ENCODE results near the gene EHD4.

EHD4 gene

DNA sequence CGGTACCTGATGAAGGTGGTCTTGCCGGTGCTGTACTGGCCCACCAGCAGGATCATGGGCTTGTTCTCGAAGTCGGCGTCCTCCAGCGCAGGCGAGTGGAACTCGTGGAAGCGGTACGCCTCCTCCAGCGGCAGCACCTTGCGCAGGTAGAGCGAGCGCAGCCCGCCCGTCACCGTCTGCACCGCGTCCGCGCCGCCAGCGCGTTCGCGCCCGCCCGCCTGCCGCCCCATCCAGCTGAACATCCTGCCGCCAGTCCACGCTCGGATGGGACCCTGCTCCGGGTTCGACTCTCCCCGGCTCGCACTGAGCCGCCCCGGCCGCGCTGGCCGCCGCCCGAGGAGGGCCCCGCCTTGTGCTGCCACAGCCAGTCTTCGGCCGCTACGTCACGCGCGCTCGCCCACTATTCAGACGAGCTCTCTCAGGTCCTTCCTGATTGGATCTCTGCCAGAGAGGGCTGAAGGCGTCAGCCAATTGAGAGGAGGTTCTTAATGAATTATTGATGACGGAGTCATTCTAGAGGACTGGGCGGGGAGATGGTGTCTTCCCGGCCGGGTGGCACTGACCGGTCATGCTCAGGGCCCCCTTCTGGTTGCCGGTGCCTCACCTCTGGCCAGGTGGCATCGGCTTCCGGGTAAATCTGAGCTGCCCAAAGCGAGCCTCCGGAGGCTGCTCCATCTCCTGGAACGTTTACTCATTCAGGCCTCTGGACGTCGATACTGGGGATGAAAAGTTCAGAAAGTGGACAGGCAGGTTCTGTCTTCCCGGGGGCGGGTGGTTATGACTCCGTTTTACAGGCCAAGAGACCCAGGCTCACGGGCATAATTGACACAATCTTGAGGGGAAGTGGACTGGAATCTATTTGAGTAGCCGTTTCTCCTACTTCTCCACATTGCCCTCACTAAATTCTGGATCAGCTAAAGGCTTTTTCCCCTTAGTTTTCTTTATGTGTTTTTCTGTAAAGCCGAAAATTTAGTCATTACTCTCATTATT, at the start of gene EHD4:
TSS of gene EHD4 (minus strand) at position 305 of the 990 bp plus-strand sequence. CDS start at position 242, 63 bp downstream.
- DNase-seq, result peak; percentile 91

DNA sequence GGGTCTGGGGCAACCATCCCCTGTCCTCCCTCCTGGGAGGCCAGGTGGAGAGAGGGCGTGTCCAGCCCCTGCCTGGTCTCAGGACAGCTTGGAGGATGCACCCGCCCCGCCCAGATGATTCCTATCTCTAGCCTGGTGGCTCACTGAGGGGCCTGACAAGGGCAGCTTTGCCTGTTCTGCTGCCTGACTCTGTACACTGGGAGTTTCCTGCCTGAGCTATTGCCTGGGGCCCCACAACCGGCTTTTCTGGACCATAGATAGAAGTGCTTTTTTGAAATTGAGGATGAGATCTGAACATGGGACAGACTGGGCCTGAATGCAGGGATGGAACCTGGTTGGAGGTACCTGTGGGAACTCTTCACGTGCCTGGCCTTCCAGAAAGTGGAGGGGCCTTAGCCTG, 49.2 kb upstream of the EHD4 start:
- no peak for DNase-seq

DNA sequence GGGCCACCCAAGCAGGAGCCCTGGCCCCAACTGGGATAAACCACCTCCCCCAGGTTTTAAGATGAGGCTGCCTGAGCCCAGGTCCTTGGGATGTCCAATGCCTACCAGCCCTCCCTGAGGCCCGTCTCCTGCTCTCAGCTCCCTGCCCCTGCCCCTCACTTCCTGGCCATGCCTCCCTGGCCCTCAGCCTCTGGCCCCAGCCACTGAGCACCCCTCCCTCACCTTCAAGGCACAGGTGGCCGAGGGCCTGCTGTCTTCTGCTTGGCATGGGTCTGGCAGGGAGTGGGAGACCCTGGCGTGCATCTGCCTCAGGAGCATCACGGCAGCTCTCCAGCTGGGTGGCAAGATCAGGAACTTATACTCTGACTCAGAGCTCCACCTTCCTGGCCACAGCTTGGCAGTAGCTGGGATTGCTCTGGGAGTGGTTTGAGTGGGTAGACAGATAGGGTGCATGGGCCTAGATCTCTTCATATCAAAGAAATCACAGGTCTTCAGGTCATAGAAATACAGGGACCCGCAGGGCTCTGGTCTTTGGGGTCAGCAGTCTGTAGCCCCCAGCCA, 48.4 kb upstream of the EHD4 start, which contains the start of gene PLA2G4E:
TSS of gene PLA2G4E (minus strand) at position 330 of the 561 bp plus-strand sequence. CDS start at position 318, 12 bp downstream.
- DNase-seq, result no peak

DNA sequence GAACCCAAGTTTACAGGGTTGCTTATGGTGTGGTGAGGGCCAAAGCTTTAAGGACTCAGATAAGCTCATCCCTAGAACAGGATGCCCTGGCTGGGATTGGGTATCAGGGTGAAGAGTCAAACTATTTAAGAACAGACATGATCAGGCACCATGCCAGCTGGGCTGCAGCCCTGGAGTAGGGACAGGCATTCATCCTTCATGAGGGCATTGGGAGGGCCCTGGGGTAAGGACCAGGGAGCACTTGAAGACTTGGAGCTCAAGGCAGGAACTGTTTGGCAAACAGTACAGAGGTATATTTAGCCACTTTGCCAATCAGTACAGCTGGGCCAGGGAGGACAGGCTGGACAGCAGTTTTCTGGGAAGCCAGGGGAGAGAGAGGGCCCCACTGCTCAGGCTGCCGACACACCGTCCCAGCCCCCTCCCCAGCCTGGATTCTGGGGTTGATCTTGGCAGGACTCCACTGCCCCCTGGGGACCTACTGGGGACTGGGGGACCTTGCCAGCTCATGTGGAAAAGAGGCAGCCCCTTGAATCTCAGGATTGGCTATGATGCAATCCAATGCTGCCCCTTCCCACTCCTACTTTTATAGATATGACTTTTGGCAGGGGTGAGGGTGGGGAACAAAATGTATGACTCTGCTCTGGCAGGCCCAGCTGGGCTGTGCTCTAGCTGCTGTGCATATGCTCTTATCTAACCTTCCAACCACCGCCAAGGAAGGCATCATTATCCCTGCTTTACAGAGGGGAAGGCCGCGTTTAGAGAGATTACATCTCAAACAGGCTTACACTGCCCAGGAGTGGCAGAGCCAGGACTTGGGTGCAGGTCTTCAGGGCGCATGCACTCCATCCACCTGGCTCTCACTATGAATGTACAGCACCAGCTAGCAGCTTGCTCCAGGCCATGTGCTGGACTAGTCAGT, 46.2 kb upstream of the EHD4 start:
- DNase-seq, result no peak

DNA sequence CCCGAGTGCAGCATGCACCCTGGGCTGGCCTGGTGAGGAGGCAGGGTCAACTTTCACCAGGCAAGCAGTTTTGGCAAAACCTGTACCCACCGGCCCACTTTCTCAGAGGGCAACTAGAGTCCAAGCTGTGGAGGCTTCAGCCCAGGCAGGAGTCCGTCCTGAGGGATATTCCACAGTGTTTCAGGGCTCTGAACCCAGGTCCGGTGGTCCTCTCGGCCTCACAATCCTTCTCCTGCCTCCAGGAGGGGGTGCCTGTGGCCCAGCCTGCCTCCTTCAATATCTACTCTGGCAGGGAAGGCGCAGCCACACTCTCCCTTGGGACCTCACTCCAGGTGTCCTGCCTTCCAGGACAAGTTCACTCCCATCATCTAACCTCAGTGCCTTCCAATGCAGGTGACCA, 44.6 kb upstream of the EHD4 start:
- DNase-seq, result no peak

DNA sequence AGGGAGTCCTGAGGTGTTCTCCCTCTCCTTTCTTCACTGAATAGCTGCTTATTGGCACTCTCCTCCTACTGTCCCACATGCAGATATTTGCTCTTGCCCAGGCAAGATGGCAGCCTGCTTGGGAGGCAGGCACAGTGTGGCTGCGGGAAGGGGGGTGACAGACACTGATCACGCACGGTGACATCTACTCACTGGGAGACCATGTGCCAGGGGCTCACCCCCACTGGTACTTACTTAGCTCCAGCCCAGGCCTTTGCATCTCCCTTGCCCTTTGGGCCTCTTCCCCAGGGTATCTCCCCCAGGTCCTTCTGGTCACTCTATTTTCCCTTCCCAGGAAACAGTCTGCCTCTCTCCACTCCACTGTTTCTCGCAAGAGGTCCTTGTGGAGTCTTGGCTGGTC, 42.0 kb upstream of the EHD4 start:
- no peak for DNase-seq

DNA sequence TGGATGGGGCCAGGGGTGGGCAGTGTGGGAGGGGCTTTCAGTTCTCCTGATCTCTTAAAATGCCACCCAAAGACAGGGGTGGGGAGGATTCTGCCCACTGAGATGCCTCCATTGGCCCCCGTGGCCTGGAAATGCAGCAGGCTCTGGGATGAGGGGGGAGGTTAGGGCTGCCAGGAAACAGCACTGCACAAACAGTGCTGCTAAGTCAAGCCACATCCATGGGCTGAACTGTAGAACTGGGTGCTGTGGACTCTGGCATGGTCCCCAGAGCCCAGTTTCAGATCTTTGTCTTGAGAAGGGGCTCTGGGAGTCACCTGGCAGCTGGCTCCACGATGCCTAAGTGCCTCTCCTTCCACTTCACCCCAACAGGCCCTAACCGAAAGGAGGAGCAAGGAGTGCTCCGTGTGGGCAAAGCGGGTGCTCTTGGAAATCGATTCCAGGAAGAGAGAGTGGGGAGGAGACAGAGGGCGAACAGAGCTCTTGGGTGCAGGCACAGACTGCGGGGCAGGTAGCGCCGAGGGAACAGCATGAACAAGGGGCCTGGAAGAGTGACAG, 40.6 kb upstream of the EHD4 start:
- no peak for DNase-seq

DNA sequence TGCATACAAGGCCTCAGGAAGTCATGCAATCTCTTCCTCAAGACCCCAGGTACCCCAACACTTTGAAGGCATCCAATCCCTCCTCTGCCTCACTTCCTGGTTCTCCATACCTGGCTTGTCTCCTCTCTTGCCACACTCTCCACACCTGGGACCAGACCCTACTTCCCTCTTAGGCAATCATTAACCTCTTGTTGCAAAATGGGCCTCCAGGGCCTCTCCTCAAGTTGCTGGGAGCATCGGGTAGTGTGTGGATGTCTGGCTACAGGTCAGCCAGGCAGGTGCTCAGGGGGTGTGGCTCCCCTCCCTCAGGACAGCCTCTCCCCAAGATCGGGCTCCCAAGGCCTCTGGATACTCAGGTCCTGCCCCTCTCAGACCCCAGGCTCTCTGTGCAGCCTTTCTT, 39.9 kb upstream of the EHD4 start:
- no peak for DNase-seq

DNA sequence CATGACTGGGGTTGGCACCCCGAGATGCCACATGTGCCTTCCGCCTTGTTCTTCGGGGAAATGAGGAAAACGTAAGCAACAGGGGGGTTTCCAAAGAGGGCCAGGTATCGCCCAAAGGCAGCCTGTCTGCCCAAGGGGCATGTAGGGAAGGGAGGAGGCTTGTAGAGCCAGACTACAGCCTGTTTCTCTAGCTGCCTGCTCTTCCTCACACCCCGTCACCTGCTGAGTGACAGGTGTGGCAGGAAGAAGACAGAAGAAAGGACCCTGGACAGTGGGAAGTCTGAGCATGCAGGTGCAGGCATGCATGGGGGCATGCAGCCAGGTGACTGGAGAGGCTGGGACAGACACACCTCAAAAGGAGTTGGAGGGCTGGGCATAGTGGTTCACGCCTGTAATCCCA, 38.7 kb upstream of the EHD4 start:
- DNase-seq, result no peak

DNA sequence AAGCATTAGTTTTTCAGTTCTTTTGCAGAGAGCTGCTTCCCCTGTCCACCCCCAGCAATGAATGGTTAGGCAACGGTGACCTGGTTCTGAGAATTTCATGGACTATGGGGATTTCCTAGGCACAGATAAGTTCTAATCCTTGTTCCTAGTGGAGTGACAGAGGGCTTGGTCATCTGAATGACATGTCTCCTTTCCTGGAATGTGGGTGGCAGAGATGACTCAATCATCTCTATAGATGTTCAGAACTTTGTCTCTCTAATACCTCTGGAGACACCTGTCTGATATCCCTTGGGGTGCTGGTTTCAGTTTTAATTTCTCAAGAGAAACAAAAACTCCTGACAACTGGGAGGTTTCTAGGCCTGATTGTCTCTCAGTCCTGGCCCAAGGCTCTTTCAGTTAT, 38.1 kb upstream of the EHD4 start:
- DNase-seq, result no peak

DNA sequence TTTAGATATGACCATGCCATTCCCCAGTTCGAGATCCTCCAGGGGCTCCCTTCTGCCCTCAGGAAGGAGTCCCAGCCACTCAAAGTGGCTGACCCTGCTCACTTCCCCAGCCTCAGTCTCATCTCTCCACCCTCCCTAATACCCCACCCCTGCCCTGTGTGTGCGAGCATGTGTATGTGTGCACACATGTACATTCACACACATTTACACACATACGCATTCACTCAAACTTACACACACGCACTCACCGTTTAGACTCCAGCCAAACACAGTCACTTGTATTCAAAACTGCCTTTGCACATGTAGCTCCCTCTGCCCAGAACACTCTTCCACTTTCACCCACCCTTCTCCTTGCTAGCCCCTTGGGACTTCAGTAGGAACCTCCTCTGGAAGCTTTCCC, 37.1 kb upstream of the EHD4 start:
- DNase-seq, result no peak

DNA sequence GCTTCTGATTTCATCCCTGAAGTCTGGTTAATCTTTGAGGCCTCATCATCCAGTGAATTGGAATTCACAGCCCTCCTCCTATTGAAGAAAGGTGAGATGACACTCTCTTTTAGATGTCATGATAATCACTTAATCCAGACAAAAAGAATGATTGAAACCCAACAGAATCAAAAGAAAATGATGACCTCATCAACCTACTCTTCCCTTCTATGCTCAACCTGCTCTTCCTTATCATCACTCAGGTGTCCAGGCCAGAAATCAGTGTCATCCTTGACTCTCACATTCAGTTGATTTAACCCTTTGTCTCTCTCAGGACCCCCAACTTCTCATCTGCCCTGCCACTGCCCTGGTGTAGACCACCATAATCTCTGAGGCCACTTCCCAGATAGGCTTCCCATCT, 36.7 kb upstream of the EHD4 start:
- DNase-seq, result no peak

DNA sequence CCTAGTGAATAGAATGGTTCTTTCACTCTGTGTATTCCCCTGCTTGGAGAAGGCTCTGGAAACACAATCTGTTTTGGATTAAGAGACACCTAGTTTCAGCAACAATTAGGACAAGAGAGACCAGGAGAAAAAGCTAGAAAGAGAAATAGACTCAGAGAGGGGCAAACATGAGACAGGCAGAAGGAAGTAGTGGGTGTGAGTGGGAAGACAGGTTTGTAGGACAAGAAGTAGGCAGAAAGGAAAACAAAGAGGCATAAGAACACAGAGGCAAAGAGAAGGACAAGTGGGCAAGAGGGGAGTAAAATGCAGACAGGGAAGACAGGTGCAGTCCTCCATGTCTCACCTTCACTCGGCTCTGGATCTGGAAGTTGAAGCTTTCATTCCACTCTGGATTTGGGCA, 35.0 kb upstream of the EHD4 start:
- DNase-seq, result no peak

DNA sequence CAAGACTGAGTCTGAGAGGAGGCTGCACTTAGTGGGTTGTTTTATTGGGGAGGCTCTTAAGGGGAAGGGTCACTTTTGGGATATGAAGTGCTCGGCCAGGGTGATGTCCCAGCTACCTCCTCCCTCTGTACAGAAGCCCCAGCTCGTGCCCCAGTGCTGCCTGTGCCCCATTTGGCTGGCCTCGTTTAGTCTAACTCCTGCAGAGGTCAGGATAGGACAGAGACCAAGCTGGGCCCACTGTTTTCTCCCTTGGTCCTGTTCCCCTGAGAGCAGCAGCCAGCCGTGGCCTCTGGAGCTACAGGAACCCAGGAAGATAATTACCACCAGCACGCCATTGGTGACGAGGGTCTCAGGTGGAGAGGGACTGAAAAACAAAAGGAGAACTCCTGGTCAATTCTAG, 30.0 kb upstream of the EHD4 start:
- no peak for DNase-seq

DNA sequence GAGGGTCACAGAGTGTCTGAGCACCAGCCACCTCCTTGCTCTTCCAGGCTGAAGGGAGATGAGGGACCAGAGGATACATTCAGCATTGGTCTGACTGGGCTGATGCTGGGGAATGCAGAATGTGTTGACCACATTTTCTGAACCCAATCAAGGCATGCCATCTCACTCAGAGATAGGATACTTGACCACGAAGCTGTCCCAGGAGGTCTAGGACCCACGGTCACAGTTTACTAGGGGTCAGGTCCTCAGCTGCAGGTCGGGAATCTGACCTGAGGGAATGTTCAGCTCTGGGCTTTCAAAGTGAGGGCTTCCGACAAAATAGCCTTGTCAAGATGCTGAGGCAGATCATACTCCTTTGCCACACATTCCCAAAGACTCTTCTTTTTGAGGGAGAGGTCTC, 28.9 kb upstream of the EHD4 start:
- DNase-seq, result no peak

DNA sequence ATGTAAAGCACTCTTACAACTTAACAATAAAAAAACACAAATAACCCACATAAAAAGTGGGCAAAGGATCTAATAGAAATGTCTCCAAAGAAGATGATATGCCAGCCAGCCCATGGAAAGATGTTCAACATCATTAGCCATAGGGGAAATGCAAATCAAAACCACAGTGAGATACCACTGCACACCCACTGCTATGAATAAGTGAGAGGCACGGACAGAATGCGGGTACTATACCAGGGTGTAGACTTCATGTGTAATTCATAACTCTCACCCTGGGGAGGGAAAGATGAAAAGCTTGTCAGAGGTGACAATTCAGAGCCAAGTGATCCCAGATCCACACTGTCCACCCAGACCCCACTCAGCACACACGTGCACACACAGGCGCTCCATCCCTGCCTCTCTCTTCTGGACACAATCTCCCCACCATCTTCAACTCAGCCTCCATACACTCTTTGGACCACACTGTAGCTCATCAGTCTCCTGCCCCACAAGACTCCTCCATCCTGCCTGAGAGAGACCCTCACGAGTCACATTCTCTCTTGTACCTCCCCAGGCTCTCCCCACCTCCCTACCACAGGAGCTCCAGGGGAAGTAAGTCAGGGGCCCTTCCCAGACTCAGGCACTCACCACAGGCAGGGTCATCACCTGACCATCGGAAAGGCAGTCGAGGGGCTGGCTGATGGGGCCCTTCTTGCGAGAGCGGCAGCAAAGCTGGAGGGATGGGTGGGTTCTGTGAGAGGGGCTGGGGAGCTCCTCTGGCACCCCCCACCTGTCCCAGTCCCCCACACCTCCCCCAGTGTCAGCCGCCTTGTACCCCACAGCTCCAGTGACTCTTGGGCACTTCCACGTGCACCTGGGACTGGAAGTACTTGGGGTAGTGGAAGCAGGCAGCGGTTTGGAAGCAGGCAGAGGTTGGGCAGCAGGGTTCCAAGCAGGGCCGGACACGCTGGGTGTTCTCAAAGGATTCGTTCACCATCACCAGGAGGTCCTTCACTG, 27.2 kb upstream of the EHD4 start:
- no peak for DNase-seq

DNA sequence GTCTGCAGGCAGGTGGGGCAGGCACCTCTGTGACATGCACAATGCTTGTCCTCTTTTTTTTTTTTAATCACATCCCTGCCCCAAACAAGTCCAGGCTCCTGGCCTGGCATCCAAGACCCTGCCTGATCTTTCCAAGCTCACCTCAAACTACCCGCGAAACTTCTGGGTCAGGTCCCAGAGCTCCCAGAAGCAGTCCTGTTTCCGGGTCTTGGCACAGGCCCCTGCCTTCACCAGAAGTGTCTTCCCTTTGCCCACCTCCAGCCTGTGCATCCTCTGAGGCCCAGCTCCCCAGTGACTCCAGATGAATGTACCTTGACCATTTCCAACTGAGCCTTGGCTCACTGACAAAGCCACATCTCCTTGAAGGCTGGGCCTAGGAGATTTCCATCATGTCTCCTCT, 25.5 kb upstream of the EHD4 start:
- DNase-seq, result no peak

DNA sequence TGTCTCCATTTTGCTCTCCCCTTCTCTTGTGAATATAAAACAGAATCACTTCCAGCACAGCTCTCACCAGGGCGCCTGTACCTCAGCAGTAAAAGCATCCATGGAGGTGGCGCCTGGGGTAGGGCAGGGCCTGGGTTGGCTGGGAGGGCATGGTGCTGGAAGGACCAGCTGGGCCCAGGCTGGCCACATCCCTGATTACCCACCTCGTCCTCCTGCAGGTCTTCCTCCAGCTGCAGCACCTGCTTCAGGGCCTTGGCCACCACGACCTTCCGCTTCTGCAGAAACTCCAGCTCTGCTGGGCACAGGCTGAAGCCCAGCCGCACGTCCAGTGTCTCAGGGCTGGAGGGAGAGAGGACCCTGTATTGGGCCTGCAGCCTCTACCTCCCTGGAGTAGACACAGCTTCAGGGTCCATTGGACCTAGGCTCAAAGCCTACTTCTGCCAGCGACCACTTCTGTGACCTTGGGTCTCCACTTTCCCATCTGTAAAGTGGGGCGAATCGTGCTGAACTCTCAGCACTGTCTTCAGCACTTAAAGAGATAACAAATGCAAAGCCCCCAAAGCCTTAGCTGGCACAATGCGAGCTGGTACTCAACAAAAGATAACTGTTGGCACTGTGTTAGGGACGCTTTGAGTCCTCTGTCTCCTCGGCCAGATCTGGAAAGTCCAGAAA, 24.7 kb upstream of the EHD4 start:
- no peak for DNase-seq

DNA sequence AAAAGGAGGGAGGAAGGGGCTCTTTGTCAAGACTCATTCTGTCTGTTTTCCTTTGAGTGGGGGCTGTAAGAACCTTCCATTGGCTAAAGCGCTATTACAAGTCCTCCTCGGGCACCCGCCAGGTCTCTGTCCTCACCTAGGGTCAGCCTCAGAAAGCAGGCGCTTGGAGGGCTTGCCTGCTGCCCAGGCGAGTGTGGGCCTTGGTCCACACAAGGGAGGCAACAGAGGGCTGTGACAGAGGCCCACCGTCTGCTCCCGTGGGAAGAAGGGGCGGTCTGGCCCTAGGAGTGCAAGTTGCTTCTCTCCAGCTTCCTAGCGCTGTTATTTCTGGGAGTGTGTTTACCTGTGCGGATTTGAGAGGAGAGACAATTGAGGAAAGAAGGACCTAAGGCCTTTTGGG, 24.0 kb upstream of the EHD4 start:
- DNase-seq, result no peak

DNA sequence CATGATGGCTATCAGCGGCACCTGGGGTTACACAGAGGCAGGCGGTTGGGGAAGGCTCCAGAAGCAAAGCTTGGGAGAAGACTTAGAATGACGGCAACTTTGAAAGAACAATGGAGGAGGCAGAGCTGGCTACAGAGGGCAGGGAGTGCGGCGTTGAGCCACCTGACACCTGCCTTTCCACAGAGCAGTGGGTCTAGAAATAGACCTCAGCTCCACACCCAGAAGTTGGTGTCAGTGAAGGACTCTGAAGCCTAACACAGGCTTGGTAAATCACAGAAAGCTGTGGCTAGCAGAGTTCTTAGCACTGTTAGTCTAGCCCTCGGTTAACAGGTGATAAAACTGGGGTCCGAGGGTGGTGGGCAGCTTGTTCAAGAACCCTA, 23.1 kb upstream of the EHD4 start:
- no peak for DNase-seq
